Gastroesophageal sphincter (tissue), 4 donors: Measurements from ENCODE around the gene CCDC61. TPM values are rescaled to one million over a fixed set of nuclear protein-coding genes. Genes with fewer than 3 reads are reported as not detected.
A peak's percentile ranks its signal among the peaks of the same experiment; 100 is the strongest.

Experiments used
- ATAC-seq: fragments of 150-250 bp; one replicate; pipeline ENCODE4 v1.9.1; 2016; ENCODE audit warnings: mild to moderate bottlenecking, moderate library complexity
- H3K27ac ChIP-seq, 4 donors: fragments of 200-600 bp; sonication (generic) in 3 of 4; 1 replicate in 3 of 4; 2 replicates in 1 of 4; pipeline ENCODE4 v1.5.1; 2016 to 2019
- H3K27me3 ChIP-seq: fragments of 200-600 bp; sonication (generic); one replicate; pipeline ENCODE4 v1.5.1; 2019
- H3K36me3 ChIP-seq, 2 donors: fragments of 200-600 bp; sonication (generic); one replicate each; pipeline ENCODE4 v1.5.1; 2019; ENCODE audit warnings: control low read depth in 1 of 2
- H3K4me1 ChIP-seq, 3 donors: fragments of 200-600 bp; sonication (generic); 1 replicate in 2 of 3; 2 replicates in 1 of 3; pipeline ENCODE4 v1.5.1; 2016 to 2019; ENCODE audit warnings: control low read depth in 2 of 3
- H3K4me3 ChIP-seq, 2 donors: fragments of 200-600 bp; sonication (generic); one replicate each; pipeline ENCODE4 v1.5.1; 2019; ENCODE audit warnings: mild to moderate bottlenecking in 1 of 2, moderate library complexity in 1 of 2
- H3K9me3 ChIP-seq, 3 donors: fragments of 200-600 bp; sonication (generic); one replicate each; pipeline ENCODE4 v1.5.1; 2017 to 2019; ENCODE audit warnings: control low read depth in 2 of 3
- CTCF ChIP-seq, 4 experiments: fragments of 200-600 bp in 2 of 4; fragments of 450-650 bp in 2 of 4; sonication (generic) in 1 of 4; IDR thresholded peaks; one replicate each; pipeline ENCODE4 v1.5.1; 2017 to 2019; ENCODE audit warnings: antibody characterized with exemption in 4 of 4, mild to moderate bottlenecking in 2 of 4, moderate library complexity in 2 of 4
- EP300 ChIP-seq: sonication (generic); formaldehyde crosslinking; IDR thresholded peaks from one replicate; pipeline ENCODE4 v1.6.1; 2017; ENCODE audit warnings: antibody characterized with exemption, mild to moderate bottlenecking
- POLR2A ChIP-seq, 2 donors: fragments of 450-650 bp; IDR thresholded peaks; one replicate each; pipeline ENCODE4 v1.6.1; 2017; ENCODE audit warnings: antibody characterized with exemption in 2 of 2, mild to moderate bottlenecking in 2 of 2, moderate library complexity in 1 of 2
- POLR2AphosphoS5 ChIP-seq: sonication (generic); formaldehyde crosslinking; IDR thresholded peaks from one replicate; pipeline ENCODE4 v1.6.1; 2017; ENCODE audit warnings: antibody characterized with exemption
- WGBS, 2 donors: methylation state at CpG; one replicate each; pipeline ENCODE4 v1.1.5; 2018; ENCODE audit warnings: low coverage in 1 of 2; 5-methylcytosine and 5-hydroxymethylcytosine counted together
- total RNA-seq, 4 donors: library from RNA; depleted of rRNA; stranded (reverse); fragments of >200 nt; gene quantifications; one replicate each; pipeline ENCODE4 v1.1.0, GENCODE V29; 2016

Gene CCDC61
- total RNA-seq, 4 donors from 2014 or later: 4.2 to 9.4 (median 6.4) TPM

GRCh38 chr19:45973553-45974338 is 21.5 kb upstream of the CCDC61 start, which contains the start of gene NOVA2:
NOVA2 (minus strand) TSS chr19:45973865; CDS start chr19:45973351, 514 bp downstream.
- peaks cover 95% of the 10 kb centered on the region for H3K27me3 ChIP-seq
- ATAC-seq: peak; percentile 82
- WGBS, 2 donors: 20% methylated on average over 2 of the region's 58 CpGs; no CpG with 5 or more reads in 1 of the 2 donors
- H3K9me3 ChIP-seq: no peaks in the 10 kb centered on the region
- peak within 1 kb of the TSS; percentile 9 to 50 for H3K4me3 ChIP-seq
- TF ChIP-seq CTCF (IDR thresholded peaks at IDR 0.05) (no peak), POLR2AphosphoS5 (no peak), EP300 (no peak), POLR2A (IDR thresholded peaks at IDR 0.05) (no peak)
- no peaks in the 10 kb centered on the region for H3K36me3 ChIP-seq
- peaks cover 0 to 20% (median 3%) of the 10 kb centered on the region in 3 donors for H3K4me1 ChIP-seq
- H3K27ac ChIP-seq: peak within 1 kb of the TSS in 3 of 4 donors; percentile 57 to 79 (median 57)

DNA sequence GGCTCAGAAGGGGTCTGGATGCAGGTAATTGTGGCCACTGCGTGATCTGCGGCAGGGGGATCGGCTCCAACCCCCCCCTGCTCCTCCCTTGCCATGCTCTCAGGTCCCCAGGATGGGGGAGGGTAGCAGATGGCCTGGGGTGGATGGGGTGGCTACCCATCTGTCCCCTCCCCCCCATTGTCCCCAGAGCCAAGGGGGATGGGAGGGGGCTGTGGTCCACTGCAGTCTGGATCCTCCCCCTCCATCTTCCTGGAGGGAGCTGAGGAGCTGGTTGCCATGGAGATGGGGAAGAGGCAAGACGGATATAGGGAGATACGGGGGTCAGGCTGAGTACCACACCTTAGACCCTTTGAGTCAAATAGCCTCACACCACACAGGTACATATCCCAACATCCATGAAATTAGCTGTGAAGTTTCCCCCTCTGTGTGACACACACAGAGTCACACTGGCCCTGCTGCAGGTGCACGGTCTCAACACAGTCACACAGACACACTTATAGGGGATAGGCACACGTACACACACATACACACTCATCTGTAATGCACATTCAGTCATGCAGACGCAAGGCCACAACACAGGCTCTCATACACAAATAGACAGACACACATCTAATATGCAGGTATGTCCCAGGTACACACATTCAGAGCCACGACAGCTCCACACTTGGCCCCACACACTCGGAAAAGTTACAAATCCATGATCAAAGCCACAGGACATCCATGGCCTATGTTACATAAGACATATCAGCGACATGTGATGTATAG is 19.8 kb upstream of the CCDC61 start:
- Histone ChIP-seq H3K27me3 (peaks cover 84% of the 10 kb centered on the region), H3K4me3 (no peak overlapping the region), H3K9me3 (no peaks in the 10 kb centered on the region), H3K4me1 (peaks cover 0 to 20% (median 3%) of the 10 kb centered on the region in 3 donors), H3K27ac (no peak overlapping the region), H3K36me3 (no peaks in the 10 kb centered on the region)
- TF ChIP-seq CTCF (IDR thresholded peaks at IDR 0.05) (no peak), POLR2A (IDR thresholded peaks at IDR 0.05) (no peak), POLR2AphosphoS5 (no peak), EP300 (no peak)
- WGBS, 2 donors: 69 to 87% methylated on average over 3 to 4 of the region's 11 CpGs
- no peak for ATAC-seq

- 27 to 28% methylated on average over 7 to 8 of the region's 14 CpGs for WGBS, 2 donors
- Histone ChIP-seq H3K9me3 (no peaks in the 10 kb centered on the region), H3K27me3 (peaks cover 77% of the 10 kb centered on the region), H3K27ac (no peak overlapping the region), H3K36me3 (no peaks in the 10 kb centered on the region), H3K4me3 (no peak overlapping the region), H3K4me1 (peaks cover 0 to 20% (median 3%) of the 10 kb centered on the region in 3 donors)
- ATAC-seq: no peak
- no peak for TF ChIP-seq CTCF (IDR thresholded peaks at IDR 0.05)
Observed at GRCh38 chr19:45976178-45976577, 19.1 kb upstream of the CCDC61 start.

- no peak for ATAC-seq
- H3K9me3 ChIP-seq: no peaks in the 10 kb centered on the region
- no peak overlapping the region for H3K4me3 ChIP-seq
- peaks cover 70% of the 10 kb centered on the region for H3K27me3 ChIP-seq
- H3K27ac ChIP-seq: no peak overlapping the region
- no peaks in the 10 kb centered on the region for H3K36me3 ChIP-seq
- 76 to 77% methylated on average over 7 of the region's 7 CpGs for WGBS, 2 donors
- no peak for TF ChIP-seq POLR2AphosphoS5
- TF ChIP-seq CTCF (IDR thresholded peaks at IDR 0.05): no peak
- TF ChIP-seq EP300: no peak
- no peak for TF ChIP-seq POLR2A (IDR thresholded peaks at IDR 0.05)
- H3K4me1 ChIP-seq: peaks cover 0 to 9% (median 0%) of the 10 kb centered on the region in 3 donors
Observed at GRCh38 chr19:45978156-45978555, 17.1 kb upstream of the CCDC61 start.
